ENCODE data around the gene GINS1.

The GINS1 gene

DNA sequence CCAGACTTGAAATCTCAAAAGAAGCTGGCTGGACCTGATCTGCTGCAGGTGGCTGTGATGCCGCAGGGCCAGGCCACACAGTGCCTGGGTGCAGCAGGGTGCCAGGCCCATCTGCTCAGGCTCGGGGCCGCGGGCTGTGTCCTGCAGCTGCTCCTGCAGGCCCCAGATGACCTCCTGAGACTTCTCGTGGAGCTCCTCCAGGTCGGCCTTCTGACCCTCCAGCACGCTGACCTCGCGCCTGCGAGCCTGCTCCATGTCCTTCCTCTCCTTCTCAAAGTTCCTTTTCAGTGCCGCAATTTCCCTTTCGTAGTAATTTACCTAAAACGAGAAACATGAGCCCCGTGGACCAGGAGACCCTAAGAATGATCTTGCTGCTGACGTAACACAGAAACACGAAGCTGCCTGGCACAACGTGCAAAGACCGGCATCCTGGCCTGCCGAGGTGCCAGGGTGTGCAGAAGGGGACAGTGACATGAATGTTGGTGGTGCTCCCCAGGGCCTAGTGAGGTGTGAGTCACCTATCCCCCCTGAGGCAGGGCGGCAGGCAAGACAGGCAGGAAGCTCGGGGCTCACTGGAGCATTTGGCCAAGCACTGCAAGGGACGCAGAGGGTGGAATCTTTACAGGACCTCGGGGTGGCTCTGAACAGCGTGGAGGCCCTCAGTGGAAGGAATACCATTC, 71.6 kb downstream of the GINS1 start:
- DNase-seq, result no peak

DNA sequence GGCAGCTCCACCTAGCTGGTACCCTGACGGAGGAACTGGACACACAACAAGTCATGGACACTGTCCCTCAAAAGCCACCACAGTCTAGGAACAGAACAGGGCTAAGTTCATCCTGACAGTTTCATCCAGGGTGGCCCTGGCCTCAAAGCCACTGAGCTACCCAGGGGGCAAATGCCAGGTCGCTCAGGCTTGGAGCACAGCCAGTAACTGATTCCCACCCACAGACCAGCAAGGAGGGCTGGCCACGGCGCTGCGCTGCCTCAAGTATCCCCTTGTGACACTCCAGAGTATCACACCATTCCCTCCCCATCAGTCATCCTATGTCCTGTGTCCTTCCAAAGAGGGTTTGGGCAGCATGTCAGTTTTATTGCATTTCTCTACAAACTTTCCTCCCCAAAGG, 72.2 kb downstream of the GINS1 start:
- DNase-seq, result no peak

DNA sequence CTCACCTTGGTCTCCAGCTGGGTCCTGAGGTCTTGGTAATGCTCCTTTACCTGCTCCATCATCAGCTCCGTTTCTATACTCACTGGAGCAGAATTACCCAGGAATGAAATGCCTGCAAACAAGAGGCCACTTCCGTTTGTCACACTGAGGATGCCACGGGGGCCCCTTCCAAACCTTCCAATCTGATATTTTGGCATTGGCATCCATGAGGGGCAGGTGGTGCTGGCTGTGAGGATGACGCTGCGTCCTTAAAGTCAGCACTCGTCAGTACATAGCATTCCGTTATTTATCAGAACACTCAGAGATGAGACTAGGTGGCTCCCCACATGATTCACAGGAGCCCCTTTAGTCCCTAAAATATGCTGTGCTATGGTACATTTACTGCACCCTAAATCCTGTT, 72.7 kb downstream of the GINS1 start:
- DNase-seq, result no peak

DNA sequence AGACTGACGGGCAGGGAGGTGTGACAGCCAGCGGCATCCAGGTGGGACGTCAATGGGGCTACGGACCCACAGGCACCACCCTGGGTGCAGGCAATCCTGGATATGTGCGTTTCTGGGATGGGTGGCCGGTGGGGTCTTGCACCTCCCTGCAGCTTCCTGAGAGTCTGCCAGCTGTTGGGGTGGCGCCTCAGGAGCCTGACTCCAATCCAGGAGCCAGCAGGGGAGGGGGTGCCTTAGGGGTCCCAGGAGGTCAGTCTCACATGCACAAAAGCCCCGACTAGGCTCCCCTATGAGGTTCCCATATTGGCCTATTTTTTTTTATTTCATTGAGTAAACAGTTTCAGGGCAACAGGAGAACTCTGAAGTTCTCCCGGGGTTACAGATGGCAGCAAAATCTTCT, 73.3 kb downstream of the GINS1 start:
- DNase-seq, result no peak

DNA sequence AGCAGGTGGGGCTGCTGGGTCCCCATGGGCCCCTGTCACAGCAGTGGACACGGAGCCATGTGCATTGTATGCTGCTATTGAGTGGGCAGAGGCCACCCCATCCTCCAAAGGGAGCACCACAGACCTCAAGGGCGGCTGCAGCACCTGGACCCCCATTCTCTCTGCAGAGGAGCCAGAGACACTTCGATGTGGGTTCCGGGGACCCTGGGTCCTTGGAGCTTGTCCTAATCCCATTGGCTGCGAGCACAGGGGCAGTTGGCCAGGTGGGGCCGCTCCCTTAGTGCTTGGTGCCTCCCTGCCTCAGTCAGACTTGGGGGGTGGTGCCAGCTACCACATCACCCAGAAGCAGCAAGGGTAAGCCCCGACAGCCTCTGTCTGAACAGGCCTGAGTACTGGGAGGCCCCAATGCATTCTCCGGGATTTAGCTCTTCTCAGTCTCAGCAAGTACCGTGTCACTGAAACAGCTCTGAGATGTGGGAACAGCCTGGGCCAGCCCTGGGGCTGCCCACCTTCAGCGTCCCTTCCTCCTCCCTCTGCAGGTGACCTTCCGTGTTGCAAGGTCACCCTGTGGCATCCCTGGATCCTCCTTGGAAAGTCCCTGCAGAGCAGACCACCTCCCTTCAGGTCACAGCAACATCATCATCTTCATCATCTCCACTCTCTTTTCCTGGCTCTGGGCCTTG, 73.9 kb downstream of the GINS1 start:
- DNase-seq, result no peak

DNA sequence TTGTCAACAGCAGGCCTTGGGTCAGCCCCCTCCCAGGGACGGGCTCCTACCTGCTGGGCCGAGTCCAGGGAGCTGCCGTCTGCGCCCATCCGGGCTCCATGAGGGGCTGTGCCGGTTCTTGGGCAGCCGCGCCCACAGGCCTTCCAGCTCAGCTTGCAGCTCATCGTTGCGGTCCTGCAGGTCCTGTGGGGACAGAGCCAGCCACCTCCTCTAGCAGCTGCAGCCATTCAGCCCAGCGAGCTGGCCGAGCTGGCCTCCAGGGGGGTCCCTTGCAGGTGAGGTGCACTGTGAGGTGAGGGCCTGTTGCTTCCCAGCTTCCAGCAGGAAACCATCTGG, 74.4 kb downstream of the GINS1 start:
- DNase-seq, result no peak

DNA sequence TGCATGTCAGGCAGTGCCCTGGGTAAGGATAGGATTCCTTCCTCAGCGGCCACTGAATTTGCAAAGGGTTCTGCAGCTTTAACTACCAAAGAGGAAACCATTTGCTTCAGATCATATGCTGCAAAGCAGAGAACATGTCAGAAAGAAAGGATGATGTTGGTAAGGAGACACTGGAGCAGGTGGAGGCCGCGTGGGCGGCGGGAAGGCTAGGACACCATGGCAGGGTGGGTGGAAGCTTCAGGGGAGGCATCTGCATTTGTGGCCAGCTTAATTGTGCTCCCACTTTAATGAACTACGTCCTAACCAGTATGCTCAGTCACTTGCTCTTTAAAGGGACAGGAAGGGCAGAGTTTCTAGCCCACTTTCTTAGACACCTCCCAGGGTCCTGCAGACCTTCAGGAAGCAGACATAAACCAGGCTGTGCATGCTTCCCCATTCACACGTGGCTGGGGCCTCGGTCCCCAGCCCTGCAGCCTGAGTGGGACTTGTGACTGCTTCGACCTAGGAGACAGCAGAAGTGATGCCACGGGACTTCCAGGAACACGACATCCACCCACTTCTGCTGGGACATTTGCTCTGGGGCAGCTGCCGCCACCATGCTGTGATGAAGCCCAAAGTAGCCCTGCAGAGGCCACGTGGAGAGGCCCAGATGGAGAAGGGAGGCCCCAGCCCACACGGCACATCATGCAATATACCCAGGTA, 76.1 kb downstream of the GINS1 start:
- DNase-seq, result no peak

DNA sequence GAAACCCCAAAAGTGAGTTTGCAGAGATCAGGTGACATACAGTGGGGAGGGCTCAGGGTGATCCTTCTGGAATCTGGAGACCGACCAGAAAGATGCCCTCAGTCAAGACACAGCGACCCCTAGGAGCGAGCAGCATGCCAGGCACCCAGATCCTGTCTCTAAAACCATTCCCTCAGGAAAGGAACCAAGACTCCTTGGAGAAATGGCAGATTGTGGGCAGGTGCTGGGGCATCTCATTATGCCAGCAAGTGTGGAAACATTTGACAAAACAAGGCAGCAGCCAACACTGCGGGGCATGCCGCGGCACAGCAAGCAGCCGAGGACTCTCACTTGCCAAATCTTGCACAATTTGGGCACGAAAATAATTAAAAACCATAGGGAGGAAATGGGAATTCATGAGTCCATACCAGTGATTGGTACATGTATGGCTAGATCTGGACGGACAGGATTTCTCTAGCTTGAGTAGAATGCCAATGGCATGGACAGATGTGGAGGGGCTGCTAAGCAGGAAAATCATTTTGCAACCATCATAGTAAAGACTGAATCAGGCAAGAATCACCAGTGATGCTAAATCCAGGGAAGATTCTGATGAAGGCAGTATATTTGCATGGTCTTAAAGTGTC, 76.9 kb downstream of the GINS1 start:
- no peak for DNase-seq

DNA sequence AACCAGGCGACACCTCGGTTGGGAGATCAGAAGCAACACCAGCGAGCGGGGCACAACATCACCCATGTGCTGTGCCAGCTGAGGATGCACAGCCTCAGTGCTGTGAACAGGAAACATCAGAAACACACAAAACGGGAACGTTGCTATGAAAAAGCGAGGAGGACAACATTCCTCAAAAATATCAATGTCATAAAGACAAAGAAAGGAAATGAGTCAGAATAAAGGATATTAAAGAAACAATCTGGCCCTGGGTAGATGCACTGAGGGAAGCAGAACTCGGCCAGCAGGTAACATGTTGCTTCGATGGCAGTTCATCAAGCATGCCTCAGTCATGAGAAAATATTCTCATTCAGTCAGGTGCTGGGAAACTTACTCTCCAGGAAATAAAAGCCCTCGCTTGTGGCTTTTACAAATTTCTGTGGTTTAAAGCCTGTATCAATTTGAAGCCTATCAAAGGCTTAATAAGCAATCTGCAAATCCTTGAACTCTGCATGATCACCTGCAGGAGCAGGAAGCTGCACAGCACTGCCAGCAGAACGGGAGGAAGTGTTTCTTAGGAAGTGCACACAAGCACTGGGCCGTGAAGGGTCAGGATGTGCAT, 77.5 kb downstream of the GINS1 start:
- no peak for DNase-seq

DNA sequence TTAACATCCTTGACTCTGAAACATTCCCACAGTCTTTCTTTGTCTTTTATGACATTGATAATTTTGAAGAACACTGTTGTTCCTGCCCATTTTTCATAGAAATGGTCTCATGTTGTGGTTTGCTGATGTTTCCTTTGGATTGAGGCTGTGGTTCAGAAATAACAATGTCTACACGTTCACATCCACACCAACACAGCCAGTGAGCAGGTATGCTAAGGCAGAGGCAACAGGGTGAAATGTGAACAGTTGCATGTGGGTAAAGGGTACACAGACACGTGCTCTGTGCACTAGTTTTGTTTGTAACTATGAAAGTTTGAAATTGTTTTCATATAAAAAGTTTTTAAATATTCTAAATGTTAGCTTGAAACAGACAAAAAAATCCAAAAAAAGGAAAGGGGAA, 78.4 kb downstream of the GINS1 start:
- no peak for DNase-seq

DNA sequence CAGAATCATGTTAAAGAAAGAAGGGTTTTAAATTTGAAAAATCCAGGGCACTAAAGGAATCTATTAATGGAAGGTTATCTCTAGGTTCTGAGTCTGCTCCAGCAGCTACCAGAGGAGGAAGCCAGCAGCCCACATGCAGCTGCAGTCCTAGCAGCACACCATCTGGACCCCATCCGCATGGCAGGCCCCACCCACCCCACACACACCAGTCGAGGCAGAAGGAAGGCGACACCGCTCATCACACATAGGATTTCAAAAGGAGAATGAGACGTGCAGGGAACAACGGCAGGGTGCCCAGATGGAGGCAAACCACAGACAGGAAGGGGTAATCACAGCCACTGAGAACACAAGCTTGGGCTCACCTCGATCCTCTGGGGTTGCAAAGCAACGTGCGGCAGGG, 78.9 kb downstream of the GINS1 start:
- no peak for DNase-seq

DNA sequence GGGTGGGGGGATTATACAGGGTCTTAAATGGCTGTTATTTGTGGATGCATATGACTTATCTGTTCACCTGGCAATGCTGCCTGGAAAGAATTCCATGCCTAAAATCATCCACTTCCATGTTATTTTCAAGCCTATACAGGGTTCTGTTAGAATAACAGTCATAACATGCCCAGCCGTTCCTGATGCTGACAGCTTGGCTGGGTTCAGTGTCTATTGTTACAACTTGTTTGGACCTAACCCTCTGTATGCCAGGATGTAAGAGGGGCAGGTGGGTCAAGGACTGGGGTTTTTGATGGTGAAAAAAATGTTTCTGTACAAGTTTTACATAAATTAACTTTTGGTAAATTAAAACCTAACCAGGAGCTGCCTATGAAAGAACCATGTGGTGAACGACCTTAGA, 79.8 kb downstream of the GINS1 start:
- DNase-seq, result no peak

DNA sequence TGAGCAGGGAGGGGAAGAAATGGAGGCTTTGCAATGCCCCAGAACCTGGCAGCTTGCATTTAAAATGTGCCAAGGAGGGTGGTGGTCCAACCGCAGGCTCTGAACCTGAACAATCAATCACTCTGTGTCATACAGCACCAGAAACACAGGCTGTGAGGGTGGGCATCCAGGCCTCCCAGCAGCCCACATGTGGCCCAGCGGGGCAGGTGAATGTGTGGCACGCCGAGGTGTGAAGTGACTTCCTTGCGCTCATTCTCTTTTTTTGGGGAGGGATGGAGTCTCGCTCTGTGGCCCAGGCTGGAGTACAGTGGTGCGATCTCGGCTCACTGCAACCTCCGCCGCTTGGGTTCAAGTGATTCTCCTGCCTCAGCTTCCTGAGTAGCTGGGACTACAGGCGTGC, 80.5 kb downstream of the GINS1 start:
- no peak for DNase-seq

DNA sequence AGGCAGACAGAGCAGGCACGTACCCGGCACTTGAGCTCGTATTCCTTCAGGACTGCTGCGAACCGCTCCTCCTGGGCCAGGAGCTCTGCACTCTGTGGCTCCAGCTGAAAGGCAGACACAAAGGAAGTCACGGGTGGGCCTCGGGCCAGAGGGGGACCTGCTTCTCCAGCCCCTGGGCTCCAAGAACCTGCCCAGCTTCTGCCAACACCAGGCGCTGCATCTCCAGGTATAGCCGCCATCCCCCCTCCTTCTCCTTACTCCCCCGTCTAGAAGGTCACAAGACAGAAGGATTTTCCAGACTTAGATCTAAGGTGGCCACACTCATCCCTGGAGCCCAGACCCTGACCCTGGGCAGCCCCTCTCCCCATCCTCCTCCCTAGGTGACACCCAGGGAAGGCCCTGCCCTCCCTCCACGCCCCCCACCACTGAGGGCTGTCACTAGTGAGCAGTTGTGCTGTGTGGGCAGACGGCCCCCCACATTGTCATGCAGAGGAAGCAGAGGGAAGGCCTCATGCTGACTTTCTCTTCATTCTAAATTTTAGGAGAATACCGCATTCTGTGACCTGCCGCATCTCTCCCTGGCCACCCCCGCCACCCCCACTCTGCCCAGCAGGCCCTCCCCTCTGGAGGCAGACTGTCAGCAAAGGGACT, 81.9 kb downstream of the GINS1 start:
- DNase-seq, result no peak

DNA sequence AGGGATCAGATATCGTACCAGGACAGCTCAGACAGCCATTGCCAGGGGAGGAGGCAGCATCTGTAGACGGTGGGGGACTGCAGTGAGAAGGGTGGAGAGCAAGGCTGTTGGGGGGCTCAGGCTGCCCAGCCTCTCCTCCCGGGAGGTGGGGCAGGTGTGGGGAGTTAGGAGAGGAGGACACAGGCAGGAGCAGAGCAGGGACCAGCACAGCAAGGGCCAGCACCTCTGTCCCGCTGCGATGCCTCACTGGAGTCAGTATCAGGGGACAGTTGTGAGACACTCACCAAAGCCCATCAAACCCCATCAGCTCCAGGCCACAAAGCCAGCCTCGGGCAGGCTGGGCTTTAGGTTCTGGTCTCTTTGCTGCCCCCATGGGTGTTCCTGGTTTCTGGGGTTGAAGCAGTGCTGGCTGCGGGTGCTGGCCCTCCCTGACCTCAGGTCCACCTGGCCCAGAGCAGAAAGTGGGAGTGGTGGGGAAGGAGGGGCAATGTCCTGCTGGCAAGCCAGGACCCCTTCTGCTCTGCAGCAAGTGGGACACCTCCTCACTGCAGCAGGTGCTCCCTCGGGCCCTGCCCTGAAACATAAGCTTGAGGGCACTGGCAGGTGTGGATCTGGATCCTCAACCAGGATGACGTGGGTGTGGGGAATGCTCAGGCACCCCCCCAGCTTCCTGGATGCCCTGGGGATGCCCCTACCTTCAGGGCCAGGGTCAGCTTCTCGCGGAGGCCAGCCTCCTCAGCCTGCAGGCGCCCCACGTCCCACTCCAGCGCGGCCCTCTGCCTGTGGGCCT, 83.4 kb downstream of the GINS1 start:
- no peak for DNase-seq

DNA sequence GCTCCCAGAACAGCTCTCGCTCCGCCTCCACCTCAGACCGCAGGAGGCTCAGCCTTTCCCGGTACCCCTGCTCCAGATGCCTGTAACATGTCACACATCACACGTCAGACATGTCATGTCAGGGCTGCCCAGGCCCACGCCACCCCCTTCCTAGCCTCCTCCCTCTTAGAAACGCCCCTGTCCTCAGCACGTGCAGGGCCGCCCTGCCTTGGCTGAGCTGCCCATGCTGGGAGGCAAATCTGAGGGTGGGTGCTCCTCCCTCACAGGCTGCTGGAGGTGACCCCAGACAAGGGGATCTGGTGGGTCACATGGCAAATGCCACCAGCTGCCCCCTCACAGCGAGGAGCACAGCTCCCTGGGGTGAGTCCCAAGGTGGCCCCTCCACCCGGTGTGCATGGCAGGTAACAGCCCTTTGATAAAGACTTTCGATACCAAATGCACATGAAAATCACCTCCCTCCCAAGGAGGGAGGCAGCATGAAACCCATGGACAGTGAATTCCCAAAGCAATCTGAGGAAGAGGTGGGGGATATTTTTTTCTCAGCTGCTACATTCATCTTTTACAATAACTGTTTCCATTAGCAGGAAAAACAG, 84.1 kb downstream of the GINS1 start:
- no peak for DNase-seq

DNA sequence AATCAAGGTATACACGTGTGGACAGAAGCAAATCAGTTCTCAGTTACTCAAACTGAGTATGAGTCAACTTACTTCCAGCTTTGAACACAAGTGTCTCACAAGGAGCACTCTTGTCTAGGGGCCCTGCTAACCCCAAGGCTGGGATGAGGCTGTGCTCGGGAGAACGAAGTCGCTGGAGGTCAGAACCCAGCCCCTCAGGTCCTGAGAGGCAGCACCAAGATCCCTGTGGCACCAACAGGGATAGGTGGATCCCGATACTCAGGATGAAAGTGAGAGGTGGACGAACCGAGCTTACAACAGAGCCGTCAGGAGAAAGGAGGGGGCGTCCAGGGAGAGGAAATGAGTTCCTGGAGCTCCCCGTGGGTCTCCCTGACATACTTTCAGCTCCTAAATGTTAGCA, 85.7 kb downstream of the GINS1 start:
- DNase-seq, result no peak

DNA sequence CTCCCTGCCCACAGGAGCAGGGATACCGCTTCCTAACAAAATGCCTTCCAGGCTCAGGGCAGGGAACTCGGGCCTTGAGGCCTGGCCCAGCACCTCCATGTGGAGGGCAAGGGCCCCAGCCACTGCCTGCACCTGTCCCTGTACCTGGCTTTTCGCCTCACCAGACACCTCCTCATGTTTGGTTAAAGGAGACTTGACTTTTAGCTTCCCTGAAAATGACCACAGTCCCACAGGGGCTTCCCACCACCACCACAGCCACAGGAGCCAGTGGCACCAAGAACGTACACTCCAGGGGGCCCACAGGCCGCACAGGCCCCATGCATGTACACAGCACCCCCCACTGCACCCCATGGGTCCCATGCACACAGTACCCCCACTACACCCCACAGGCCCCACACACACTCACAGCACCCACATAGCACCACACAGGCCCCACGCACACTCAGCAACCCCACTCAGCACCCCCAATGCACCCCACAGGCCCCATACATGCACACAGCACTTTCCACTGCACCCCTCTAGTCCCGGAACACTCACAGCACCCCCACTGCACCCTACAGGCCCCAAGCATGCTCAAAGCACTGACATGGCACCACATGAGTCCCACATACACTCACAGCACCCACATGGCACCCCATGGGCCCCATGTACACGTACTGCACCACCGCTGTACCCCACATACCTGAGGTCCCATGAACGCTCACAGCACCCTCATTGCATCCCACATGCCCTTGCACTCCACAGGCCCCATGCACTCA, 86.5 kb downstream of the GINS1 start:
- DNase-seq, result no peak

DNA sequence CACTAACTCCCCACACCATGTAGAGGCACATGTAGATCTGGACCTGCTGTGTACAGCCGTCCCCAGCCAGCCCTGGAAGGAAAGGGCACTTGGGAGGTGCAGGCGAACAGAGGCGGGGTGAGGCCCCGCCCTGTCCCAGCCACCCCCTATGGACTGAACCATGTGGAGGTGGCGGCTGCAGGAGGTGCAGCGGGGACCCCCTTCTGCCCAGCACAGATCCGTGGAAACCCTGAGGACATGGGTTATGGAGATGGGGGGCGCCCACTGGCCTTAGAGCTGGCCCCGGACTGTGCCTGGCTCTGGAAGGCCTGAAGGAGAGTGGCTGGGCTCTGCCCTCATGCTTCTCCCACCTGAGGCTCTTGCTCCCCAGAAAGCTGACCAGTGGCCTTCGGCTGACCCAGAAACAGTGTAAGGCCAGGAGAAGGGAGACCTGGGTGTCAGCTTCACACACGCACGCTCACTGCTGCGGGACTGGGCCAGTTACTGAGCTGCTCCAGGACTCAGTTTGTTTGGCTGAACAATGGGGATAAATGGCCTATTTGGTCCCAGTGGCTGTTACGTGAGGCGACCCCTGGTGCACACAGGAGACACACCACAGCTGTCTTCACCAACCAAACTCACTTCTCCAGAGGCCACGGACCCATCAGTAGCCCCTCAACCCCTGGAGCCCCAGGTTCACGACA, 87.2 kb downstream of the GINS1 start:
- DNase-seq, result no peak

DNA sequence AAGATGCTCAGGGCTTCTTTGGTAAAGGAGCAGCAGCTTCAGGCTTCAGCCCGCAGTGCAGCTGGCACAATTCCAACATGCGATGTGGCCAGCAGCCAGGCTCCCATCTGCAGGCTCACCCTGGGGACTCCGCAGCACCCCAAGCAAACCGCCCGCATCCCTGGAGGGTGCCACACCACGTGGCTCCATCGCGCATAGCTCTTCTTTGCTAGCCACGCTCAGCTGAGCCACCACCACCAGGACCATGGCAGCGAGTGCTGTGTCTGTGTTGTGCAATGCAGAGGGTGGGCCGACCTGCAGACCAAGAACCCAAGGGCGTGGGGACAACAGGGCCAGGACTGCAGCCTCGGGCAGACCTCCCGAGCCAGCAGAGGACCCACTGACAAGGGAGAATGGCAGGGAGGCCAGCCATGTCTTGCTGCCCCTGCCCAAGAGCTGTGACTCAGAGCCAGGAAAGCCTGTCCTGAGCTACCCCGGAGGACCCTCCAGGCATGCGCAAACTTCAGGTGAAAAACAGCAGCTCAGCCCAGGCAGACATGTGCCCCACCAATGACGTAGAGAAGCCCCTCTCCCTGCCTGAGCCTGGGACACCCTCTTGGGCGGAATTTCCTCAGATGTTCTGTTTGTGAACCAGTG, 87.8 kb downstream of the GINS1 start:
- DNase-seq, result no peak
